Cardiac muscle cell (in vitro differentiated cells and primary cell): ENCODE data around the gene TRIM54. TPM values are rescaled to one million over a fixed set of nuclear protein-coding genes. Genes with fewer than 3 reads are reported as not detected.
"Not testable (repeated sequence)": the region's sequence is repeated elsewhere in the genome, so short reads cannot be mapped to it uniquely, and the experiment has no call there.

Experiments used
- DNase-seq, 2 donors: peaks; one replicate each; pipeline versions ENCODE4 v3.0.0 to v3.0.0-alpha.2; 2010 to 2017; ENCODE audit warnings: low read depth in 1 of 2, low spot score in 1 of 2
- H3K27ac ChIP-seq: fragments of 200-600 bp; sonication (generic); 2 replicates; pipeline ENCODE4 v1.5.1; 2016
- H3K27me3 ChIP-seq: fragments of 200-600 bp; sonication (generic); 2 replicates; pipeline ENCODE4 v1.6.0; 2016; ENCODE audit warnings: control low read depth
- H3K36me3 ChIP-seq: fragments of 200-600 bp; sonication (generic); 2 replicates; pipeline ENCODE4 v1.5.1; 2016; ENCODE audit warnings: control low read depth
- H3K4me1 ChIP-seq: fragments of 200-600 bp; sonication (generic); 2 replicates; pipeline ENCODE4 v1.8.1; 2017; ENCODE audit warnings: low read depth, mild to moderate bottlenecking, mixed run types
- H3K4me3 ChIP-seq: fragments of 200-600 bp; sonication (generic); 2 replicates; pipeline ENCODE4 v1.5.1; 2016; ENCODE audit warnings: mild to moderate bottlenecking
- H3K9me3 ChIP-seq: fragments of 200-600 bp; sonication (generic); 2 replicates; pipeline ENCODE4 v1.5.1; 2017; ENCODE audit warnings: low read depth, mild to moderate bottlenecking, control low read depth
- polyA plus RNA-seq: library from polyadenylated mRNA; unstranded; fragments of >200 nt; fragmentation: Nextera tagmentation; extraction: Ambion mirVana; gene quantifications from 2 replicates; pipeline ENCODE4 v1.2.1, GENCODE V29; 2016
- total RNA-seq: library from RNA; depleted of rRNA; stranded (reverse); fragments of >200 nt; gene quantifications from 2 replicates; pipeline ENCODE4 v1.2.3, GENCODE V29; 2016
- TF ChIP-seq, protein P1 (sequence below): IDR thresholded peaks from 2 replicates; pipeline ENCODE4 v1.5.1; 2012; ENCODE audit warnings: low read depth, mild to moderate bottlenecking, low read length

The TRIM54 gene
- total and polyA plus RNA-seq, 2 experiments from 2014 or later: 46.7 to 65.9 TPM

DNA sequence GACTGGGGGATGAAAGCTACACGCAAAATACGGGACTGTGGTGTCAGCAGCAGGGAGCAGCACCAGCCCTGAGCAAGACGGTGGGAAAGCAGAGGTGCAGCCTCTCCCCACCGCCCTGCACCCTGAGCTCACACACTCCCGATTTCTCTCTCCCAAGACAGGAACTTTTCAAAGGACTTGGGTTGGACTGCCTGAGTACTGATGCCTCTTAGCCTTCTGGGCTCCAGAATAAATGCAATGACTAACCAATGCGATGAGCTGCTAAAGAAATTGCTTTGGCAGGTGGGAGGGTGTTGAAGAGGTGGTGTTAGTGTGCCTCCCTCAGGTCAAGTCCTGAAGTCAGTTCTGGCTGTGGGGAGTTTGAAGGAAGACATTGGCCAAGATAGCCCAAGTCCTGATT is 9.6 kb downstream of the TRIM54 start:
- Histone ChIP-seq H3K27ac (peak overlapping the region; percentile 59), H3K27me3 (no peaks in the 10 kb centered on the region), H3K4me1 (peaks cover 22% of the 10 kb centered on the region), H3K4me3 (no peak overlapping the region), H3K9me3 (no peaks in the 10 kb centered on the region), H3K36me3 (no peaks in the 10 kb centered on the region)
- peak in 1 of 2 donors; percentile 51 for DNase-seq
- TF ChIP-seq, protein P1, sequence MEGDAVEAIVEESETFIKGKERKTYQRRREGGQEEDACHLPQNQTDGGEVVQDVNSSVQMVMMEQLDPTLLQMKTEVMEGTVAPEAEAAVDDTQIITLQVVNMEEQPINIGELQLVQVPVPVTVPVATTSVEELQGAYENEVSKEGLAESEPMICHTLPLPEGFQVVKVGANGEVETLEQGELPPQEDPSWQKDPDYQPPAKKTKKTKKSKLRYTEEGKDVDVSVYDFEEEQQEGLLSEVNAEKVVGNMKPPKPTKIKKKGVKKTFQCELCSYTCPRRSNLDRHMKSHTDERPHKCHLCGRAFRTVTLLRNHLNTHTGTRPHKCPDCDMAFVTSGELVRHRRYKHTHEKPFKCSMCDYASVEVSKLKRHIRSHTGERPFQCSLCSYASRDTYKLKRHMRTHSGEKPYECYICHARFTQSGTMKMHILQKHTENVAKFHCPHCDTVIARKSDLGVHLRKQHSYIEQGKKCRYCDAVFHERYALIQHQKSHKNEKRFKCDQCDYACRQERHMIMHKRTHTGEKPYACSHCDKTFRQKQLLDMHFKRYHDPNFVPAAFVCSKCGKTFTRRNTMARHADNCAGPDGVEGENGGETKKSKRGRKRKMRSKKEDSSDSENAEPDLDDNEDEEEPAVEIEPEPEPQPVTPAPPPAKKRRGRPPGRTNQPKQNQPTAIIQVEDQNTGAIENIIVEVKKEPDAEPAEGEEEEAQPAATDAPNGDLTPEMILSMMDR: no peak

DNA sequence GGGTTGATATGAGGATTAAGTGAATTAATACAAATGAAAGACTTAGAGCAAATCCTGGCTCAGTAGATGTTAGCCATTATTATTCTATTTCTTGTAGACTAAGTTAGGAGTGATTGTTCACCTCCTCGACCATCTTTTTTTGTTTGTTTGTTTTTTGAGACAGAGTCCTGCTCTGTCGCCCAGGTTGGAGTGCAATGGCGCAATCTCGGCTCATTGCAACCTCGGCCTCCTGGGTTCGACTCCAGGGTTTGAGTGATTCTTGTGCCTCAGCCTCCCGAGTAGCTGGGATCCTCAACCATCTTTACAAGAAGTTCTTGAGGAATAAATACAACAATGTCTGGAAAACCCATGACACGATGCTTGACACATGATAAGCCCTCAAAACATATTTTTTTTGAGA is 12.7 kb downstream of the TRIM54 start:
- Histone ChIP-seq H3K27ac (no peak overlapping the region), H3K36me3 (no peaks in the 10 kb centered on the region), H3K9me3 (no peaks in the 10 kb centered on the region), H3K27me3 (no peaks in the 10 kb centered on the region), H3K4me1 (peaks cover 21% of the 10 kb centered on the region), H3K4me3 (no peak overlapping the region)
- no peak for DNase-seq
- TF ChIP-seq, protein P1: no peak

DNA sequence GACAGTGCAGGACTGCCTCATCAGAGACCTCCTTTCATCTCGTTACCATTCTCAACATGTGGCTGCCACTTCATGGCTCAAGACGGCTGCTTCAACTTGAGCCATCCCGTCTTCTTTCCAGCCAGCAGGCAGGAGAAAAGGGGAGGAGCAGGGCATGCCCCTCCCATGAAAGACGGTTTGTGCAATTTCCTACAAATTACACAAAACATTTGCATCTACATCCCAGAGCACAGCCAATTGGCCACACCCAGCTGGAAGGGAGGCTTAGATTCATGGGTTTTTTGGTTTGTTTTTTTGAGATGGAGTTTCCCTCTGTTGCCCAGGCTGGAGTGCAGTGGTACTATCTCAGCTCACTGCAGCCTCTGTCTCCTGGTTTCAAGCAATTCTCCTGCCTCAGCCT is 14.3 kb downstream of the TRIM54 start:
- no peak for DNase-seq
- Histone ChIP-seq H3K27ac (no peak overlapping the region), H3K4me1 (peaks cover 18% of the 10 kb centered on the region), H3K4me3 (no peak overlapping the region), H3K36me3 (peaks cover 2% of the 10 kb centered on the region), H3K9me3 (no peaks in the 10 kb centered on the region), H3K27me3 (no peaks in the 10 kb centered on the region)
- TF ChIP-seq, protein P1: no peak

DNA sequence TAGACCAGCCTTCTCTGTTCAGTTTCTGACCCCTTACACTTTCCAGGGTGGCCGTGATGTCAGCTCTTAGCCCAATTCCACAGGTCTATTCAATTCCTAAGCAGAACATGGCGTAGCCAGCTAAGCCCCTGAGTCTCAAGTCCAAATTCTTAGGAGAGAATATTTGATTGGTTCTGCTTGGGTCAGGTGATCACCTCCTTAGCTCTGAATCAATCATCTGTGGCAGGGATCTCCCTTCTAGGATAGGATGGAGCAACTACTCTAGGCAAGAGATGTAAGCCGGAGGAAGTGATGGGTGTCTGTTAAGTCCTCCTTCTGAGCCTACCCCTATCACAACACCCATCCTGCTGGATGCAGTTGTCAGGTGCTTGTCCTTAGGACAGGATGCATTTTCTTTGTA is 15.0 kb downstream of the TRIM54 start:
- Histone ChIP-seq H3K4me3 (no peak overlapping the region), H3K9me3 (no peaks in the 10 kb centered on the region), H3K27ac (no peak overlapping the region), H3K36me3 (peaks cover 2% of the 10 kb centered on the region), H3K27me3 (no peaks in the 10 kb centered on the region), H3K4me1 (peaks cover 12% of the 10 kb centered on the region)
- TF ChIP-seq, protein P1: no peak
- DNase-seq: no peak

DNA sequence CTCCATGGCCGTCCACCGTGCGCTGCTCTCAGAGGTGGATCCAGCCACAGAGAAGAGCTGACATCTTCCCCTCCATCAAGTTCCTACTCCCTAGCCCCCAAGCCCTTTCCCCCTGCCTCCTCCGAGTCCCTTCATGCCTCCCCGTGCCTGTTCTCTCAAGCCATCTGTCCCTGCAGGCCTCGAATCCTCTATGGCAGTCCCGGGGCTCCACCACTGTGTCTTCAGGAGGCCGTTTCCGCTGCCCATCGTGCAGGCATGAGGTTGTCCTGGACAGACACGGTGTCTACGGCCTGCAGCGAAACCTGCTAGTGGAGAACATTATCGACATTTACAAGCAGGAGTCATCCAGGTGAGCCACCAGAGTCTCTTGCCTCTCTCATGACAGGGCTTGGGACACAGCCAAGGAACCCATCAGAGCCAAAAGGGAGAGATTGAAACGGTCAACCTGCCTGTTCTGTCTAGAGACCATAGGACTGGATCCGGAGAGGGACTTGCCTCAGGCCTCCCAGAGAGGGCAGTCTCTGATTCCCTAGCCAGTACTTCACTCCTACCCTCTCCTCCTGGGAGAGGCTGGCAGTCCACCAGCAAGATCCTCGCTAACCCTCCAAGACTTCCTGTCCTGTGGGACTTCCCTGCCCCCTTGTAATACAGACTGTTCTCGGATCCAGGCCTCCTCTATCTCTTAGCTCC is 16.3 kb downstream of the TRIM54 start:
- TF ChIP-seq, protein P1: peak; percentile 8
- no peak overlapping the region for H3K27ac ChIP-seq
- no peak overlapping the region for H3K4me3 ChIP-seq
- H3K36me3 ChIP-seq: peaks cover 2% of the 10 kb centered on the region
- no peaks in the 10 kb centered on the region for H3K9me3 ChIP-seq
- DNase-seq: peak in 1 of 2 donors; percentile 59
- H3K27me3 ChIP-seq: no peaks in the 10 kb centered on the region
- peaks cover 1% of the 10 kb centered on the region for H3K4me1 ChIP-seq

DNA sequence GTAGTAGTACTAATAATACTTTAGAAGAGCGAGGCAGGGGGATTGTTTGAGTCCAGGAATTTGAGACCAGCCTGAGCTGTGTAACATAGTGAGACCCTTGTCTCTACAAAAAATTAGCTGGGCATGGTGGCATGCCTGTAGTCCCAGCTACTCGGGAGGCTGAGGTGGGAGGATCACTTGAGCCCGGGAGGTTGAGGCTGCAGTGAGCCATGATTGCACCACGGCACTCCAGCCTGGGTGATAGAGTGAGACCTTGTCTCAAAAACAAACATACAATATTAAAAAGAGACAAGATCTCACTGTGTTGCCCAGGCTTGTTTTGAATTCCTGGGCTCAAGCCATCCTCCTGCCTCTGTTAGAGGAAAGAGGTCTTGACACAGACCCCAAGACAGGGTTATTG is 18.4 kb downstream of the TRIM54 start:
- not testable (repeated sequence) for H3K4me1 ChIP-seq, H3K9me3 ChIP-seq, DNase-seq, H3K27ac ChIP-seq, H3K4me3 ChIP-seq, H3K36me3 ChIP-seq
- H3K27me3 ChIP-seq: peaks cover 14% of the 10 kb centered on the region
